NCI-H446 treated with DMSO at 0.1 percent for 48 hours (cell line): ENCODE measurements around the gene WBP2NL.

Experiments
- DNase-seq: peaks from one replicate; lab custom pipeline; 2025; lab: John Stamatoyannopoulos, UW

Gene WBP2NL

GRCh38 chr22:42072606-42073330 is 74.2 kb downstream of the WBP2NL start:
- no peak for DNase-seq

DNA sequence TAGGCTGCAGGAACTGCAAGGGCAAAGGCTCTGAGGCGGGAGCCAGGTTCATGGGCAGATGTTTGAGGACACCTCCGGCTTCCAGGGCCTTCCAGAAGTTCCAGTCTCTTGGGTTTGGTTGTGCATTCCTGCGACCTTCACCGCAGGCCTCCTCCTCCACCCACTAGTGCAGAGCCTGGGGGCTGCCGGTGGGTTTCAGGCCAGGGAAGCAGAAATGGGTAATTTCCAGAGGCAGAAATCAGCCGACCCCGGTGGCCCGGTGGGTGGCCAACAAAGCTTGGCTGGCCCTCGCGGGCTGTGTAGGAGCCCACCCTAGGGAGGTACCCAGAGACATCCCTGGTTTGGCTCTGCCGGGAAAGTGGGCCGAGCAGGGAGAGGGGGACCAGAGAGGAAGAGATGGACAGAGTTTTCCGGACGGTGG is 75.0 kb downstream of the WBP2NL start:
- no peak for DNase-seq

DNA sequence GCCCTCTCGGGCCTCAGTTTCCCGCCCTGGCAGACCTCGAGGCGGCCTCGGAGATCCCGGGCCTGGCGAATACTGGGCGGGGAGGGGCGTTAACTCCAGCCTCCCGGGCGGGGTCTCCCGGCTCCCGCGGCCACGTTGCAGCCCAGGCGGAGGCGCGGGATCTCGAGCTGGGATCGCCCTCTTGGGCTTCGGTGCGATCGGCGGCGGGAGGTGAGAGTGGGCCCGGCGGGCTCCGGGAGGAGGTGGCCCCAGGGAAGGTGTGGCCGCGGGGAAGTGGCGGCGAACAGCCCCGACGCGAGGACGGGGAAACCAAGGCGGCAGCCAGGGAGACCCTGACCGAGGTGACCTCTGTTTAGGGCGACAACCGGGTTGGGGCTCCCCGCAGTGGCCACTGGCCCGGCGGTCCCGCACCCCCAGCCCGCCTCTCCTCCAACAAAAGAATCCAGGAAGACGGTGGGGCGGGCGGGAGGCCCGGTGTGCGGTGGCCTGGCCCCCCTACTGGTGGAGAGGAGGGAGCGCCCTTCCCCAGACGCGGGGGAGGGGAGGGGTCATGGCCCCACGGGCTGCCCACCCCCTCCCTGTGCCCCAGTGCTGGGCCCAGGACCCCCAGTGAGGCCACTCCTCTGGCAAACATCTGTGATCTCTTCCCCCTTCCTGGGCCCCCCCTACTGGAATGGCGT is 75.7 kb downstream of the WBP2NL start, which contains the start of gene PHETA2:
Gene PHETA2, plus strand, starts transcription at position 117 of the 680 bp plus-strand sequence. CDS start 3,046 bp downstream, outside the sequence.
- no peak for DNase-seq

GRCh38 chr22:42074846-42075676 is 76.5 kb downstream of the WBP2NL start:
- no peak for DNase-seq

DNA sequence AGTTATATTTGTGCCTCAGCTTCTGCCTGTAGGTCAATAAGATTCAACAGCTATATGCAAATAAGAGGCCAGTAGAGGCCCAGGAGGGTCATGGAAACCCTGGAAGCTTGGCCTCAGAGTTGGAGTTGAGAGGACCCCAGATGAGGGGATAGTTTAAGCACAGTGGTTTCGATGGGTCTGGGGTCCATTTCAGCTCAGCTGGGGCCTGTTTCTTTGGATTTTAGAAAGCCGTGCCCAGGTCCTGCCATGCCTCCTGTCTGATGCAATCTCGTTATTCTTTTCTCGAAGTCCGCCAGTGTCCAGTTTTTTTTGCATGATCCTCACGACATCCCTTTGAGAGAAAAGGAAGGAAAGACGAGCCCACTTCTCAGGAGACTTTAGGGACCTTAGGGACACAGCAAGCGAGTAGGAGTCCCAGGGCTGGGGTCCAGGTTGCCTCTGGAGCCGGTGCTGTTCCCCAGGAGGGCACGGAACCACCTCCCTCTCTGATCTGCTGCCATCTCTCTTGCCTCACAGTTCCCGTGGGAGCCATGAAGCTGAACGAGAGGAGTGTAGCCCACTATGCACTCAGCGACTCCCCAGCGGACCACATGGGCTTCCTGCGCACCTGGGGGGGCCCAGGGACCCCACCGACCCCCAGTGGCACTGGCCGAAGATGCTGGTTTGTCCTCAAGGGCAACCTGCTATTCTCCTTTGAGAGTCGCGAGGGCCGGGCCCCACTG is 78.3 kb downstream of the WBP2NL start:
- DNase-seq, result no peak

DNA sequence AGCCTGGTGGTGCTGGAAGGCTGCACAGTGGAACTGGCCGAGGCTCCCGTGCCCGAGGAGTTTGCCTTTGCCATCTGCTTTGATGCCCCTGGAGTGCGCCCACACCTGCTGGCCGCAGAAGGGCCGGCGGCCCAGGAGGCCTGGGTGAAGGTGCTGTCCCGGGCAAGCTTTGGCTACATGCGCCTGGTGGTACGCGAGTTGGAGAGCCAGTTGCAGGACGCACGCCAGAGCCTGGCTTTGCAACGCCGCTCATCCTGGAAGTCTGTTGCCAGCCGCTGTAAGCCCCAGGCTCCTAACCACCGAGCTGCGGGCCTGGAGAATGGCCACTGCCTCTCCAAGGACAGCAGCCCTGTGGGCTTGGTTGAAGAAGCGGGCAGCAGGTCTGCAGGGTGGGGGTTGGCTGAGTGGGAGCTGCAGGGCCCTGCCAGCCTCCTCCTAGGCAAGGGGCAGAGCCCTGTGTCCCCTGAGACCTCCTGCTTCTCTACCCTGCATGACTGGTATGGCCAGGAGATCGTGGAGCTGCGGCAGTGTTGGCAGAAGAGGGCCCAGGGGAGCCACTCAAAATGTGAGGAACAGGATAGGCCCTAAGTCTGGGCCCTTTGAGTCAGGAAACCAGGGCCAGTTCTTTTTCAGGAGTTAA is 79.0 kb downstream of the WBP2NL start:
- DNase-seq, result no peak
